Left ventricle myocardium superior (tissue), 1 donor: ENCODE results near the gene CDY2B. TPM values are rescaled to one million over a fixed set of nuclear protein-coding genes. Genes with fewer than 3 reads are reported as not detected.
"Not testable (repeated sequence)": the region's sequence is repeated elsewhere in the genome, so short reads cannot be mapped to it uniquely, and the experiment has no call there.

Experiments
- ATAC-seq: fragments of 200-7000 bp; cut with Tn5 transposase; one replicate; pipeline ENCODE4 v1.9.1; 2020; ENCODE audit warnings: mild to moderate bottlenecking, moderate library complexity
- DNase-seq: peaks from one replicate; pipeline ENCODE4 v3.0.0-alpha.2; 2020
- intact Hi-C: fragments of 100-400 bp; cut with micrococcal nuclease; formaldehyde crosslinking; loops from one replicate; pipeline ENCODE4 v1.11.0; 2022
- long read RNA-seq: library from polyadenylated mRNA; unstranded; transcript quantifications from one replicate; pipeline ENCODE4 v2.0.0, GENCODE V29; 2021
- total RNA-seq: library from RNA; stranded (reverse); fragmentation: NEBNext Ultra II Directional; extraction: Animal tissue kit (Norgen Biotek cat#: 25700); gene quantifications from one replicate; pipeline ENCODE4 v1.2.1, GENCODE V29; 2021
- donor health status: DM: no; HTN: yes; CAD: no; lungs with severe emphysema.

The CDY2B gene
- not detected for total RNA-seq
- long read RNA-seq = 0 reads

GRCh38 chrY:17880120-17880519 is at the start of gene CDY2B:
Gene CDY2B (minus strand): TSS chrY:17880220. CDS start chrY:17879892, 328 bp downstream.
- intact Hi-C loops, ATAC-seq, DNase-seq: not testable (repeated sequence)

- intact Hi-C loops, ATAC-seq, DNase-seq: not testable (repeated sequence)
Observed at GRCh38 chrY:17908009-17908408, 28.0 kb upstream of the CDY2B start.

GRCh38 chrY:17907351-17907750 is 27.3 kb upstream of the CDY2B start:
- intact Hi-C loops = not testable (repeated sequence)

DNA sequence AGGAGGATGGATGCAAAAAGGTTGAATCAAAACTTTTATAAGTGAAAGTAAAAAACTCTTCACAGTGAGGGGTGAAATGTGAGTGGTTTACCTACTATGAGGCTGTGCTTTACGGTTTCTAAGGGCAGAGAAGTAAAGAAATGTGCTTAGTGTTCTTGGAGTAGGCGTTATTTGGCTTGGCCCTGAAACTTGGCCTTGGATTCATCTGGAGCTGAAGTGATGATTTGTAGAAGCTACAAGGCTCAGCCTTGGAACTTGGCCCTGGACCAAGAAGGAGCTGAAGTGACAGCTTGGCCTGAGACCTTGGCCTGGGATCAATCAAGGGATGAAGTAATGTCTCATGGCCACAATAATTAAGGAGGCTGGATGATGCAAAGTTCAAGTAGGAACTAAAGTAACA is 1.7 kb upstream of the CDY2B start:
- DNase-seq, intact Hi-C loops: not testable (repeated sequence)
- peak; percentile 70 for ATAC-seq

More at GRCh38 chrY:17907351-17907750, 27.3 kb upstream of the CDY2B start:
- ATAC-seq, DNase-seq: not testable (repeated sequence)

DNA sequence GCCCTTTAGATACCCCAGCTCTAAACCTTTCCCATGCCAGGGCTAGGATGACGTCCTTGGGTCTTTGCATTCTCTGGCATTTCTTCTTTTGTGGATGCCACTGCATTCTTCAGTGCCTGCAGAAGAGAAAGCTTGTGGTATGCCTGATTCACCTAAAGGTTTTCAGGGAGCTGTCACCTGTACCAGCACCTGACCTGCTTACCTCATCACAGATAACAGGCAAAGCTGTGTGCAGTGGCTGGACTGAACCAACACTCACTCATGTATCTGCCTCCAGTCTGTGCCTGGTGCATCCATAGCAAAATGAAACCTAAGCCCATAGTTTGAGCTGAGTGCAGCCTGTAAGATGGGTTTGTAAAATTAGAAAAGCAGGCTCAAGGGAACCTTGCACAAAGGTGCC is 3.3 kb downstream of the CDY2B start:
- intact Hi-C loops, DNase-seq, ATAC-seq: not testable (repeated sequence)

DNA sequence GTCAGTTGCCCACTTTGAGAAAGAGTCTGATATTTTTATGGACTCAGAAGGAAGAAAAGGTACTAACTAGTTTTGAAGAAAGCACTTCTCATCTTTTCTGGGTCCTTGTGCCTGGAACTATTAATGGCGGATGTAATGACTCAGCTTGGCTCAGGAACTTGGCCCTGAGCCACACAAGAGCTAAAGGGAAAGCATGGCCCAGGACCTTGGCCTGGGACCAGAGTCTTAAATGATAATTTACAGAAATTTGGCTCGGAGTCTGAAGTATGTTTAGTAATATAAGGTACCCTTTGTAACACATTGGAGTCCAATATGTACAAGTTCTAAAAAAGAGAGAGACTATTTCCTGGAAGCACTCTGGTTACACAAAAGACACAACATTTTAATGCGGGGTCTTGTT is 4.6 kb downstream of the CDY2B start:
- ATAC-seq, DNase-seq, intact Hi-C loops: not testable (repeated sequence)

GRCh38 chrY:17871194-17871903 is 8.7 kb downstream of the CDY2B start:
- intact Hi-C loops, DNase-seq: not testable (repeated sequence)
- peak; percentile 94 for ATAC-seq

DNA sequence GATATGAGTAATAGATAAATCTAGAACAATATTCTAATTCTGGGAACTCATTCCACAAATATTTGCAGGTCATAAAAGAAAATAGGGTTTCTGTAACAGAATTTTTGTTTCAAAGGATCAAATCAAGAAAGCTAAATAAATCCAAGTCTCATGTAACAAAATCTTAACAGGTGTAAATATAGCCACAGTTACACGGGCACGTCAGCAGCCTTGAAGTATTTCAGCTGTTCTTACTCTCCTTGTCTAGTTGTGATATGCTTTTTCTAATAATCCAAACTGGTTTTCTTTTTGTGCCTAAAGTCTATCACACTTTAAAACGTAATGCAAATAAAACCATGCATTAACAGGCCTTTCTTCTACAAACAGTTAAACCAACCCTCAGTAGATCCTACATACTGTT is 9.3 kb downstream of the CDY2B start:
- intact Hi-C loops, DNase-seq, ATAC-seq: not testable (repeated sequence)

GRCh38 chrY:17867850-17868249 is 12.2 kb downstream of the CDY2B start:
- ATAC-seq, intact Hi-C loops, DNase-seq: not testable (repeated sequence)

DNA sequence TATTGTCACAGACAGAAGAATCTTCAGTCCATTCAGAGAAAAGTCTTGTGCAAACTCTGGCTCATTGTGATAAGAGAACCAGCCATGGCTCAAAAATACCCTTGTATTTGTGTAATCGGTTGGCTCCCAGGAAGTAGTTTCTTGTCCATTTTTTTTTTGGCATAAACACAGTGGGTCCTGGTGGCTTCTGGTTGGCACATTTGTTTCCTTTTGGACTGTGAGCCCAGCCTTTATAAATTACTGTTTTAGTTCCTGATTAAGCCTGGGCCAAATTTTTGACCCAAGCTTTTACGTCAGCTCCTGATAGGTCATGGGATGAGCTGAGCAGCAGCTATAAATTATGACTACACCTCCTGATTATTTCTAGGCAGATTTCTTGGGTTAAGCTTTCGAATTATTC is 19.4 kb downstream of the CDY2B start:
- DNase-seq, ATAC-seq, intact Hi-C loops: not testable (repeated sequence)

- DNase-seq, intact Hi-C loops: not testable (repeated sequence)
- ATAC-seq = peak; percentile 28
Observed at GRCh38 chrY:17856963-17857848, 22.8 kb downstream of the CDY2B start.

GRCh38 chrY:17856508-17856907 is 23.5 kb downstream of the CDY2B start:
- ATAC-seq, DNase-seq, intact Hi-C loops: not testable (repeated sequence)

- DNase-seq, intact Hi-C loops, ATAC-seq: not testable (repeated sequence)
Observed at GRCh38 chrY:17849131-17849530, 30.9 kb downstream of the CDY2B start.

- ATAC-seq, DNase-seq, intact Hi-C loops: not testable (repeated sequence)
Observed at GRCh38 chrY:17832149-17832548, 47.9 kb downstream of the CDY2B start.

Other genes starting within 250 kb of the CDY2B start
- not detected for gene CDY2A, start 145.6 kb upstream of the CDY2B start, total RNA-seq